Stimulated activated CD8-positive, alpha-beta memory T cell treated with anti-CD3 and anti-CD28 coated beads, Interleukin-2, amount 100 ng/mL, for 48 hours (primary cell): ENCODE results near the gene JSRP1.

Experiments used
- DNase-seq, 2 donors: peaks; one replicate each; pipeline ENCODE4 v3.0.0-alpha.2; 2020; ENCODE audit warnings: low read depth in 2 of 2

JSRP1 gene

GRCh38 chr19:2246801-2247361 lies 9.3 kb downstream of the JSRP1 start:
- no peak for DNase-seq

- DNase-seq: no peak
These were observed 10.1 kb downstream of the JSRP1 start for GRCh38 chr19:2246014-2246620.

GRCh38 chr19:2245273-2245672 lies 10.9 kb downstream of the JSRP1 start:
- DNase-seq: no peak

GRCh38 chr19:2244486-2244885 lies 11.7 kb downstream of the JSRP1 start:
- DNase-seq: no peak

DNA sequence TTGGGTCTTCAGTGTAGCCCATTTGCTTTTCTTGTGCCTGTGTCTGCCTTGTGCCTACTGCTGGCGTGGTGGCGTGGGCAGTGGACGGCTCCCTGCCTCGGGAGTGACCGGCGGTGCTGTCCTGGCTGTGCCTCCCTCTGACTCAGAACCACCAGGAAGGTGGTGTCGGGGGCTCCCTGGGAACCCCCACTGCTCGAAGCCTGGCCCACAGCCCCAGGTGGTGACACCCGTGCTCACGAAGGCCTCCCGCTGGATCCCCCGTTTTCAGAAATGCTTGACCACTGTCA lies 12.1 kb downstream of the JSRP1 start:
- DNase-seq: no peak

DNA sequence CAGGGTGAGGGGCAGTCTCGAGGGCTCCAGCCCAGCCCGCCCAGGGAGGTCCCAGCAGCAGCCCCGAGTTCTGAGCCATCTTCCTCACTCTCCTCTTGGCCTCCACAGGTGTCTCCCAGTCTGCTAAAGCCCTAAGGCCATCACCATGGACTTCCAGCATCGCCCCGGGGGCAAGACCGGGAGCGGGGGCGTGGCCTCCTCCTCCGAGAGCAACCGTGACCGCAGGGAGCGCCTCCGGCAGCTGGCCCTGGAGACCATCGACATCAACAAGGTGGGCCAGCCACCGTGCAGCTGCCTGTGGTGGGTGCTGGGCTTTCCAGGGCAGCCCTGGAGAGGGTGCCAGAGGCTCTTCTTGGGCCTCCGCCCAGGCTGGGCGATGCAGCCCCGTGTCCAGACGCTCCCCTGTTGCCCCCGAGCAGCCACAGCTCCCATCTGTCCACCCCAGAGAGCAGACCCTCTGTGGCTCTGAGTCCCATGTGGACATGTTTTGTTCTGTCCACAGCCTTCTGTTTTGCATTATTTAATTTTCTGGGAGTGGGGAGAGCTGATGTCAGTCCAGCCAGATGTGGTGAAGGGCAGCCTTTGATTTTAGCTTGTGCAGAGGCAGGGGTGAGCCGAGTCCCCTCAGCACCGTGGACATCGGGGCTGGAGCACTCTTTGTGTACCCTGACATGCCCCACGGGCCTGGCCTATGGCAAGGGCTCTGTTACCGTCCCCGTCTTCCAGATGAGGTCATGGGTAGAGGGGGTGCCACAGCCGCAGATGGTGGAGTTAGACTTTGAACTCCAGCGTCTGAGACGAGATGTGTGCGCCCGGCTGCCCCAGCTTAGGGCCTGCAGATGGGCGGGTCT lies 12.7 kb downstream of the JSRP1 start:
- DNase-seq: no peak

GRCh38 chr19:2242816-2243215 lies 13.4 kb downstream of the JSRP1 start:
- DNase-seq: no peak

DNA sequence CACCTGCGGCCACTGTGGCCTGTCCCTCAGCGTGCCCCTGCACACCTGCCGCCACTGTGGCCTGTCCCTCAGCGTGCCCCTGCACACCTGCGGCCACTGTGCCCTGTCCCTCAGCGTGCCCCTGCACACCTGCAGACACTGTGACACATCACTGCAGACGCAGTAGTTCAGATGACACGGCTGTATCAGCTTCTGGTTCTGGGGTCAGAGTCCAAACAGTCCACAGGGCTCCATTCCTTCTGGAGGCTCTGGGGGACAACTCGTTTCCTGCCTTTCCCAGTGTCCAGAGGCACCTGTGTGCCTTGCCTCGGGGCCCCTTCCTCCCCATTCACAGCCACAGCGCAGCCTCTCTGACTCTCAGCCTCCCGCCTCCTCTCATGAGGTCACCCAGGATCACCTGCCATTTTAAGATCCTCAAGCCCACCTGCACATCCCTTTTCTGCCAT lies 14.1 kb downstream of the JSRP1 start:
- DNase-seq: no peak

GRCh38 chr19:2240881-2241760 lies 15.1 kb downstream of the JSRP1 start:
- DNase-seq: no peak

- no peak for DNase-seq
These were observed 16.1 kb downstream of the JSRP1 start for GRCh38 chr19:2239771-2240770.

- no peak for DNase-seq
These were observed 17.0 kb downstream of the JSRP1 start for GRCh38 chr19:2239173-2239572.

- DNase-seq: no peak
These were observed 18.4 kb downstream of the JSRP1 start for GRCh38 chr19:2237869-2238153.

GRCh38 chr19:2237051-2237868 lies 19.0 kb downstream of the JSRP1 start:
- DNase-seq: no peak

DNA sequence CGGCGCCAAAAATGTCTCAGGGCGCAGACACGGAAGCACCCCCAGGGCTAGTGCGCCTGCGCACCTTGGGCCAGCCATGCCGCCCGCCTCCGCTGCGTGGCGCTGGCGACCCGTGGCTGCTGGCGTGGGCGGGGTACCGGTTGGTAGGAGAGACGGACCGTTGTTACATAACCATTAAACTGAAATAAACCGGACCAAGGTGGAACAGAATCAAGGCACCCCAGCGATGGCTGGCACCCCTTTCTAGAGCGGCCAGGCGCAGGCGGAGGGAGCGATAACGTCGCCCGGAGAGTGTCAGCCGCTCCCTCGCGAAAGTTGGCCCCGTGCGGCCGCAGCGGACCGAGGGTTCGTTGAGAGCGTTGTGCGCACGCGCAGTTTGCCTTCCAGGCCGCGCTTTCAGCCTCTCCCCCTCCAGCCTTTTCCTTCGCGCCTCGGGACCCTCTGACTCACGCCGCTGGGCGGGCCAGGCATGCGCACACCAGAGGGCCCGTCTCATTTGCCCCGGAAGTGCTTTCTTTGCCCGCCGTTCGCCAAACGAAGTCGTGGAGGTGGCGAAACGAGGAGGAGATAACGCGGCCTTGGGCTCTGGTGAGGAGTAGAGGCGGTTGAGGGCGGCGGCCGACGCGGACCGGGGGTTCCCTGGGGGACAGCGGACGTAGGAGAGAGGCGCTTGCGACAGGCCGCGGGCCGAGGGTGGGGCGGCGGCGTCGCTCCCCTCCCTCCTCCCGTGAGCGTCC lies 19.7 kb downstream of the JSRP1 start, which contains the start of the genes PLEKHJ1 and SF3A2:
Gene PLEKHJ1 (minus strand): TSS at position 16 of the 737 bp plus-strand sequence. CDS start 81 bp downstream, outside the sequence.
Gene SF3A2 (plus strand): TSS at position 511 of the 737 bp plus-strand sequence. CDS start 6,595 bp downstream, outside the sequence.
- peak; percentile 96 to 98 for DNase-seq

- no peak for DNase-seq
These were observed 20.2 kb downstream of the JSRP1 start for GRCh38 chr19:2236064-2236313.

GRCh38 chr19:2235381-2236063 lies 20.7 kb downstream of the JSRP1 start:
- DNase-seq: no peak

DNA sequence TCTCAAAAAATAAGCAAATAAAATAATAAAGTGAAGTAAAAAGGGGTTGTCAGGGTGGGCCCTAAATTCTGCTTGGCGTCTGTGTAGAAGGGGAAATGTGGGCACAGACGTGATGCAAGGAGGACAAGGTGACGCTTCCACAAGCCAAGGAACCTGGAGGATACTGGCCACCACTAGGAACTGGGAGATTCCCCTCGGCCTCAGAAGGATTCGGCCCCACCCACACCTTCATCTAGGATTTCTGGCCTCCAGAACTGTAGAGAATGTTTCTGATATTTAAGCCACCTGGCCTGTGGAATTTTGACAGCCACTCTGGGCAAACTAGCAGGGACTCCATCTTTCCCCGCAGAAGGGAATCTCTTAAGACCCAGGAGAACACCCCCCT lies 21.2 kb downstream of the JSRP1 start:
- DNase-seq: no peak

- no peak for DNase-seq
These were observed 22.5 kb downstream of the JSRP1 start for GRCh38 chr19:2233601-2234280.
